HepG2 (cell line): Measurements from ENCODE around the gene CHSY3. TPM values are rescaled to one million over a fixed set of nuclear protein-coding genes. Genes with fewer than 3 reads are reported as not detected.

Experiments
- ATAC-seq: fragments of 200-7000 bp; cut with Tn5 transposase; 3 replicates; pipeline ENCODE4 v1.9.1; 2020; ENCODE audit warnings: mild to moderate bottlenecking, moderate library complexity
- BruUV-seq: library from RNA; stranded (reverse); fragments of 400-500 nt; replicated peaks from 2 replicates; lab custom pipeline; 2021; lab: Mats Ljungman, UMichigan
- CTCF ChIA-PET: fragments of 300-600 bp; formaldehyde crosslinking; extraction: SDS; loops from one replicate; lab custom pipeline; 2021; ENCODE audit warnings: low total read pairs, inconsistent platforms, low intra/inter-chr PET ratio; lab: Yijun Ruan, JAX
- POLR2A ChIA-PET: fragments of 350-600 bp; sonication (Branson Sonifier 250); formaldehyde crosslinking; loops from one replicate; lab custom pipeline; 2020; ENCODE audit warnings: antibody characterized with exemption, inconsistent platforms; lab: Yijun Ruan, JAX
- DNase-seq: peaks from one replicate; pipeline ENCODE4 v3.0.0-alpha.2; 2015; ENCODE audit warnings: low spot score
- FAIRE-seq: peaks from 3 replicates; lab custom pipeline; 2011; peaks lifted over from hg19 to GRCh38; lab: Jason Lieb, UNC
- H2AFZ ChIP-seq: one replicate; pipeline ENCODE4 v1.6.1; 2011; ENCODE audit warnings: low read length, inconsistent platforms
- H3K27ac ChIP-seq: fragments of 300-600 bp; 3 replicates; pipeline ENCODE4 v1.8.0; 2011; ENCODE audit warnings: mixed run types, mild to moderate bottlenecking, mixed read lengths, low read length, inconsistent platforms; ENCODE audit not compliant: insufficient read depth; ENCODE audit errors: extremely low read length
- H3K27me3 ChIP-seq, 2 experiments: fragments of 200-600 bp in 1 of 2; 2 replicates in 1 of 2; 3 replicates in 1 of 2; pipeline versions ENCODE4 v1.6.0 to v1.8.0; 2011; ENCODE audit warnings: low read length in 2 of 2, mild to moderate bottlenecking in 2 of 2, moderate library complexity in 2 of 2, inconsistent platforms in 1 of 2; ENCODE audit not compliant: insufficient read depth in 2 of 2, control insufficient read depth in 1 of 2
- H3K36me3 ChIP-seq, 2 experiments: fragments of 200-600 bp in 1 of 2; replicated peaks in 1 of 2; 2 replicates in 1 of 2; 3 replicates in 1 of 2; pipeline versions ENCODE4 v1.5.1 to v1.8.0; 2011; ENCODE audit warnings: low read length in 2 of 2, inconsistent platforms in 1 of 2; ENCODE audit not compliant: insufficient read depth in 2 of 2, control insufficient read depth in 1 of 2
- H3K4me1 ChIP-seq: 2 replicates; pipeline ENCODE4 v1.5.1; 2012; ENCODE audit warnings: low read length, inconsistent platforms; ENCODE audit not compliant: insufficient read depth
- H3K4me2 ChIP-seq: 2 replicates; pipeline ENCODE4 v1.6.0; 2011; ENCODE audit warnings: low read depth, low read length, inconsistent platforms
- H3K4me3 ChIP-seq, 3 experiments: fragments of 200-600 bp in 1 of 3; sonication (generic), shearing (Covaris generic) in 1 of 3; replicated peaks in 1 of 3; 2 replicates each; pipeline ENCODE4 v1.5.1; 2011 to 2016; ENCODE audit warnings: low read length in 3 of 3, inconsistent platforms in 2 of 3, low read depth in 2 of 3, mild to moderate bottlenecking in 2 of 3, control low read depth in 1 of 3, mixed read lengths in 1 of 3; ENCODE audit not compliant: insufficient read depth in 1 of 3
- H3K79me2 ChIP-seq: one replicate; pipeline ENCODE4 v1.6.1; 2011; ENCODE audit warnings: low read length, inconsistent platforms; ENCODE audit not compliant: insufficient read depth
- H3K9ac ChIP-seq: 2 replicates; pipeline ENCODE4 v1.6.0; 2011; ENCODE audit warnings: mild to moderate bottlenecking, low read depth, low read length, inconsistent platforms; ENCODE audit not compliant: insufficient read depth
- H3K9me3 ChIP-seq: 2 replicates; pipeline ENCODE4 v1.5.1; 2012; ENCODE audit warnings: mild to moderate bottlenecking, low read length
- H4K20me1 ChIP-seq: 2 replicates; pipeline ENCODE4 v1.6.0; 2011; ENCODE audit warnings: inconsistent platforms, mild to moderate bottlenecking, low read length, moderate library complexity; ENCODE audit not compliant: insufficient read depth
- ARNT ChIP-seq: fragments of 450-650 bp; IDR thresholded peaks from 2 replicates; pipeline ENCODE4 v1.6.1; 2017
- ARNT2 ChIP-seq: sonication (generic); formaldehyde crosslinking; IDR thresholded peaks from 2 replicates; pipeline ENCODE4 v1.8.0; 2022; ENCODE audit warnings: mild to moderate bottlenecking, low read depth, missing genetic modification reagents, moderate library complexity
- ASH2L ChIP-seq: fragments of 300-600, 200-600 bp; sonication (generic); IDR thresholded peaks from 2 replicates; pipeline ENCODE4 v1.7.0; 2017; ENCODE audit warnings: low read depth, mild to moderate bottlenecking, moderate library complexity, mixed read lengths, low read length; ENCODE audit not compliant: insufficient read length
- BRD4 ChIP-seq: sonication (generic); formaldehyde crosslinking; IDR thresholded peaks from 2 replicates; pipeline ENCODE4 v1.4.0; 2020; ENCODE audit warnings: missing genetic modification reagents
- TCF12 ChIP-seq, 2 experiments: fragments of 450-650 bp in 1 of 2; sonication (generic) in 1 of 2; formaldehyde crosslinking in 1 of 2; IDR thresholded peaks; 2 replicates each; pipeline versions ENCODE4 v1.6.1 to v1.8.0; 2017 to 2022; ENCODE audit warnings: antibody characterized with exemption in 1 of 2, mild to moderate bottlenecking in 1 of 2, missing genetic modification reagents in 1 of 2, moderate library complexity in 1 of 2
- TSC22D2 ChIP-seq: sonication (generic); formaldehyde crosslinking; IDR thresholded peaks from 2 replicates; pipeline ENCODE4 v1.5.1; 2020; ENCODE audit warnings: missing genetic modification reagents, mild to moderate bottlenecking, borderline replicate concordance
- ZBTB7A ChIP-seq: sonication (generic); formaldehyde crosslinking; IDR thresholded peaks from 2 replicates; pipeline ENCODE4 v1.8.0; 2022; ENCODE audit warnings: mild to moderate bottlenecking, missing genetic modification reagents
- ZFP37 ChIP-seq: sonication (generic); formaldehyde crosslinking; IDR thresholded peaks from 2 replicates; pipeline ENCODE4 v1.4.0; 2020; ENCODE audit warnings: missing genetic modification reagents, borderline replicate concordance
- ZNF136 ChIP-seq: sonication (generic); formaldehyde crosslinking; IDR thresholded peaks from 2 replicates; pipeline ENCODE4 v1.8.1; 2022; ENCODE audit warnings: low read depth, mild to moderate bottlenecking, moderate library complexity, missing genetic modification reagents
- ZNF17 ChIP-seq: sonication (generic); formaldehyde crosslinking; IDR thresholded peaks from 2 replicates; pipeline ENCODE4 v1.5.0; 2020; ENCODE audit warnings: mild to moderate bottlenecking, missing genetic modification reagents
- ZNF260 ChIP-seq: sonication (generic); formaldehyde crosslinking; IDR thresholded peaks from 2 replicates; pipeline ENCODE4 v1.4.0; 2020; ENCODE audit warnings: missing genetic modification reagents, low read depth, mild to moderate bottlenecking, borderline replicate concordance
- ZNF670 ChIP-seq: sonication (generic); formaldehyde crosslinking; IDR thresholded peaks from 2 replicates; pipeline ENCODE4 v1.8.0; 2022; ENCODE audit warnings: mild to moderate bottlenecking, missing genetic modification reagents, borderline replicate concordance
- ZSCAN9 ChIP-seq: IDR thresholded peaks from 2 replicates; pipeline ENCODE4 v1.6.1; 2016; ENCODE audit warnings: borderline replicate concordance
- WGBS: methylation state at CpG from one replicate; pipeline ENCODE4 v1.1.6; 2017; ENCODE audit warnings: low lambda C conversion rate; 5-methylcytosine and 5-hydroxymethylcytosine counted together
- in situ Hi-C: cut with HindIII; loops from 2 replicates; pipeline ENCODE4 v1.10.0; 2017; ENCODE audit warnings: low pct_unique_long_range_greater_than_20kb; ENCODE audit not compliant: extremely low pct_ligation_motif_present
- intact Hi-C: fragments of 100-400 bp; cut with micrococcal nuclease; formaldehyde crosslinking; loops from one replicate; pipeline ENCODE4 v1.10.0; 2022; ENCODE audit not compliant: unreplicated experiment
- polyA plus RNA-seq, 8 experiments: library from polyadenylated mRNA; depleted of rRNA in 3 of 8; stranded (reverse) in 7 of 8; unstranded in 1 of 8; fragments of >200 nt; fragmentation: Illumina TruSeq in 4 of 8; extraction: Trizol in 4 of 8; gene quantifications; 2 replicates each; pipeline versions ENCODE4 v1.2.1 to v1.2.3, GENCODE V29; 2011 to 2016; ENCODE audit warnings: low read depth in 4 of 8, missing spikeins in 1 of 8, mixed read lengths in 1 of 8; ENCODE audit not compliant: insufficient read depth in 1 of 8
- total RNA-seq, 5 experiments: library from RNA; depleted of rRNA; stranded (reverse); fragments of >200 nt; fragmentation: Illumina TruSeq; extraction: Trizol; gene quantifications; 2 replicates each; pipeline ENCODE4 v1.2.3, GENCODE V29; 2016; ENCODE audit warnings: low read depth in 1 of 5

The CHSY3 gene
- total and polyA plus RNA-seq, 2 of the 13 experiments (the other 11 are each of a cell fraction or from before 2014, with no cell fraction given): 0.26 to 4.1 TPM

- FAIRE-seq: no peak
- no peaks in the 10 kb centered on the region for H3K36me3 ChIP-seq
- no TSS peak for BruUV-seq
- H3K79me2 ChIP-seq: no peaks in the 10 kb centered on the region
- no peak for ATAC-seq
- intact Hi-C loops (no loop called here), in situ Hi-C loops (no loop called here)
- H3K4me1 ChIP-seq: no peaks in the 10 kb centered on the region
- no peak for TF ChIP-seq ARNT
- TF ChIP-seq ZNF17: no peak
- TF ChIP-seq ARNT2 (CRISPR knock-in tag): no peak
- TF ChIP-seq ZBTB7A (CRISPR knock-in tag): no peak
- no peak for TF ChIP-seq TCF12 (IDR thresholded peaks at IDR 0.05)
- no peak for TF ChIP-seq TCF12 (CRISPR knock-in tag; IDR thresholded peaks at IDR 0.05)
- no peak for TF ChIP-seq ZNF136
- no peak for TF ChIP-seq TSC22D2 (CRISPR knock-in tag)
- TF ChIP-seq ZNF670: no peak
- no peak for TF ChIP-seq ZNF260 (CRISPR knock-in tag)
- TF ChIP-seq ASH2L: no peak
- no peak for TF ChIP-seq ZSCAN9 (CRISPR knock-in tag)
- TF ChIP-seq BRD4 (CRISPR knock-in tag): no peak
- no peak for TF ChIP-seq ZFP37 (CRISPR knock-in tag)
- H3K27ac ChIP-seq: no peak overlapping the region
- no peaks in the 10 kb centered on the region for H3K9me3 ChIP-seq
- H2AFZ ChIP-seq: no peak overlapping the region
- no peaks in the 10 kb centered on the region for H3K27me3 ChIP-seq
- CTCF ChIA-PET: no interaction called here
- H4K20me1 ChIP-seq: no peaks in the 10 kb centered on the region
- POLR2A ChIA-PET: no interaction called here
- H3K4me3 ChIP-seq: no peak overlapping the region
- no peak overlapping the region for H3K9ac ChIP-seq
- 71% methylated on average over 2 of the region's 2 CpGs for WGBS
- H3K4me2 ChIP-seq: no peak overlapping the region
- DNase-seq: no peak
These were observed 192.2 kb downstream of the CHSY3 start for GRCh38 chr5:130096483-130096882.
